Panc1 (cell line): ENCODE data around the gene TMEM163. TPM values are rescaled to one million over a fixed set of nuclear protein-coding genes. Genes with fewer than 3 reads are reported as not detected.

Source experiments
- ATAC-seq: fragments of 200-7000 bp; cut with Tn5 transposase; 2 replicates; pipeline ENCODE4 v1.9.1; 2020; ENCODE audit warnings: mild to moderate bottlenecking, moderate library complexity
- BruUV-seq: library from RNA; stranded (reverse); fragments of 400-500 nt; replicated peaks from 2 replicates; lab custom pipeline; 2021; lab: Mats Ljungman, UMichigan
- CTCF ChIA-PET: fragments of 300-600 bp; sonication (Branson Sonifier 250); formaldehyde crosslinking; loops from one replicate; lab custom pipeline; 2022; ENCODE audit warnings: antibody characterized with exemption; lab: Charles Lee
- POLR2A ChIA-PET: fragments of 300-600 bp; sonication (Branson Sonifier 250); formaldehyde crosslinking; loops from one replicate; lab custom pipeline; 2022; ENCODE audit warnings: antibody characterized with exemption; lab: Charles Lee
- DNase-seq: peaks from one replicate; pipeline ENCODE4 v3.0.0-alpha.2; 2010; ENCODE audit warnings: low read depth, low spot score
- H3K27ac ChIP-seq: 2 replicates; pipeline ENCODE4 v1.5.1; 2011; ENCODE audit warnings: mild to moderate bottlenecking, low read length, inconsistent platforms
- H3K27me3 ChIP-seq: fragments of 200-500 bp; sonication (Bioruptor generic); 2 replicates; pipeline ENCODE4 v1.6.0; 2014; ENCODE audit warnings: low read length, inconsistent platforms; ENCODE audit not compliant: control insufficient read depth, insufficient read depth
- H3K36me3 ChIP-seq: fragments of 200-500 bp; sonication (Bioruptor generic); 2 replicates; pipeline ENCODE4 v1.5.1; 2014; ENCODE audit warnings: inconsistent platforms, mild to moderate bottlenecking, low read length, moderate library complexity; ENCODE audit not compliant: control insufficient read depth, insufficient read depth
- H3K4me1 ChIP-seq: 2 replicates; pipeline ENCODE4 v1.5.1; 2011; ENCODE audit warnings: inconsistent platforms, mild to moderate bottlenecking, low read length, moderate library complexity; ENCODE audit not compliant: control insufficient read depth, insufficient read depth
- H3K4me3 ChIP-seq, 2 experiments: 2 replicates each; pipeline ENCODE4 v1.5.1; 2011 to 2012; ENCODE audit warnings: low read depth in 2 of 2, low read length in 2 of 2, mild to moderate bottlenecking in 2 of 2, inconsistent platforms in 1 of 2, moderate library complexity in 1 of 2
- H3K9me3 ChIP-seq: fragments of 200-500 bp; sonication (Bioruptor generic); 2 replicates; pipeline ENCODE4 v1.5.1; 2014; ENCODE audit warnings: low read depth, mild to moderate bottlenecking, inconsistent platforms, low read length, moderate library complexity; ENCODE audit not compliant: control insufficient read depth, insufficient read depth
- CTCF ChIP-seq: fragments of 450-650 bp; IDR thresholded peaks from 2 replicates; pipeline ENCODE4 v1.5.1; 2017; ENCODE audit warnings: mild to moderate bottlenecking
- POLR2AphosphoS5 ChIP-seq: IDR thresholded peaks from 2 replicates; pipeline ENCODE4 v1.6.1; 2012; ENCODE audit warnings: mild to moderate bottlenecking, low read depth, low read length, moderate library complexity
- REST ChIP-seq, 2 experiments: IDR thresholded peaks; 2 replicates each; pipeline ENCODE4 v1.6.1; 2011 to 2012; ENCODE audit warnings: low read depth in 2 of 2, control low read depth in 1 of 2, low read length in 1 of 2, mild to moderate bottlenecking in 1 of 2, moderate library complexity in 1 of 2; ENCODE audit not compliant: insufficient read depth in 1 of 2
- SIN3A ChIP-seq: IDR thresholded peaks from 2 replicates; pipeline ENCODE4 v1.6.1; 2012; ENCODE audit warnings: low read depth, mild to moderate bottlenecking, low read length, moderate library complexity, borderline replicate concordance; ENCODE audit not compliant: insufficient read depth
- TCF7L2 ChIP-seq: IDR thresholded peaks from 2 replicates; pipeline ENCODE4 v1.6.1; 2011; ENCODE audit warnings: mild to moderate bottlenecking, low read depth, low read length, inconsistent platforms
- in situ Hi-C: cut with HindIII; loops from 2 replicates; pipeline ENCODE4 v1.10.0; 2016; ENCODE audit warnings: low sequenced_read_pairs, low pct_unique_long_range_greater_than_20kb
- intact Hi-C: fragments of 100-400 bp; cut with micrococcal nuclease; formaldehyde crosslinking; loops from one replicate; pipeline ENCODE4 v1.10.0; 2022; ENCODE audit not compliant: unreplicated experiment
- total RNA-seq: library from RNA; stranded (reverse); gene quantifications from one replicate; pipeline ENCODE4 v1.2.1, GENCODE V29; 2021; ENCODE audit not compliant: unreplicated experiment

Gene TMEM163
- total RNA-seq, 1 experiment from 2014 or later: not detected

- DNase-seq (no peak), ATAC-seq (no peak)
- in situ Hi-C loops (no loop called here), intact Hi-C loops (no loop called here)
- no peaks in the 10 kb centered on the region for H3K4me1 ChIP-seq
- H3K36me3 ChIP-seq: no peaks in the 10 kb centered on the region; the same call in 1 of the 2 replicates
- TF ChIP-seq REST (IDR thresholded peaks at IDR 0.05; ENCODE audit: insufficient read depth in 1 of 2, low read depth in 2 of 2, low read length in 1 of 2) (no peak), SIN3A (no peak), POLR2AphosphoS5 (no peak), TCF7L2 (no peak), CTCF (no peak)
- ChIA-PET CTCF (no interaction called here), POLR2A (no interaction called here)
- H3K27me3 ChIP-seq: 0 out of 2 replicates have a peak, but pooled peaks cover 4% of the 10 kb centered on the region
- no peak overlapping the region for H3K27ac ChIP-seq
- H3K9me3 ChIP-seq: no peaks in the 10 kb centered on the region
- H3K4me3 ChIP-seq: no peak overlapping the region
- no TSS peak for BruUV-seq
Measured at GRCh38 chr2:134663451-134664450, 55.0 kb downstream of the TMEM163 start.

DNA sequence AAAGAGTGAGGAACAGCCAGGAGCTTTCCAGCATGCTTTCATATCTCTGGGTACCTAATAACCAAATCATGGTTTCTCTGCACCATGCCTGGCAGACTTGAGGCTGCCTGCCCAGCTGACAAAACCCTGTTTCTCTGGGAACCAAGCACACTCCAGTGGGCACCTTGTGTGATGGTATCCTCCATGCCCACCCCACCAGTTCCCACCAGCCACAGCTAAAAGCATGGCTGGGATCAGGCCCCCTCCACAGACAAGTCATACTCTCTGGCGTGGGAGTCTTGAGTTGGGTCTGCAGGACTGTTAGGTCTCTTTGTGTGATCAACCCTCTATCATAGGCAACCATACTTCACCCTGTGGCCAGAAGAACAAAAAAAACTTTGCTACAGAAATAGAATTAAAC lies 56.0 kb downstream of the TMEM163 start:
- Histone ChIP-seq H3K9me3 (no peaks in the 10 kb centered on the region), H3K36me3 (no peaks in the 10 kb centered on the region; the same call in 1 of the 2 replicates), H3K4me3 (no peak overlapping the region), H3K27me3 (0 out of 2 replicates have a peak, but pooled peaks cover 3% of the 10 kb centered on the region), H3K27ac (no peak overlapping the region), H3K4me1 (no peaks in the 10 kb centered on the region)
- in situ Hi-C loops (no loop called here), intact Hi-C loops (no loop called here)
- CTCF ChIA-PET: no interaction called here
- TF ChIP-seq REST (IDR thresholded peaks at IDR 0.05; ENCODE audit: insufficient read depth in 1 of 2, low read depth in 2 of 2, low read length in 1 of 2): no peak
- no peak for TF ChIP-seq TCF7L2
- TF ChIP-seq SIN3A: no peak
- TF ChIP-seq CTCF: no peak
- no peak for TF ChIP-seq POLR2AphosphoS5
- ATAC-seq (no peak), DNase-seq (no peak)
- POLR2A ChIA-PET: no interaction called here
- no TSS peak for BruUV-seq
